NK-92 treated with Interleukin-12 subunit alpha and Interleukin-12 subunit beta, amount 100 ng/mL, for 24 hours (cell line): Measurements from ENCODE around the gene SORCS1.

Experiments
- DNase-seq: peaks from one replicate; lab custom pipeline; 2025; lab: John Stamatoyannopoulos, UW

The SORCS1 gene

DNA sequence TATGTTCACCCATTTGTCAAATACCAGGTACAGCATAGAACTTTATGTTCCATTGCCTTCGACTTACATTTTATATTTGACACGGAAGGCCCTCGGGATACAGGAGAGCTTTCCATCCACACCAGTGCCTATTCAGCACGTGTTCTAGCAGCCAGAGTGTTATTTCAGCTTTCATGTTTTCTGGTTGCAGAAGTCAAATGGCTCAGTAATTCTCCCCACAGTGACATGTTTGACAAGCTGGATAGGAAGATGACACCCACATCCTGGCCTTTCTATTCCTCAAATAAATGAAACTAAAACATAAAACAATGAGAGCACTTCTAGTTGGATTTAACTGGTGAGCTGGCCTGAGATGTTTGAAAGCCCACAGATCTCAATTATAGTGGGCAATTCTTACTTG lies 173.4 kb downstream of the SORCS1 start:
- no peak for DNase-seq

DNA sequence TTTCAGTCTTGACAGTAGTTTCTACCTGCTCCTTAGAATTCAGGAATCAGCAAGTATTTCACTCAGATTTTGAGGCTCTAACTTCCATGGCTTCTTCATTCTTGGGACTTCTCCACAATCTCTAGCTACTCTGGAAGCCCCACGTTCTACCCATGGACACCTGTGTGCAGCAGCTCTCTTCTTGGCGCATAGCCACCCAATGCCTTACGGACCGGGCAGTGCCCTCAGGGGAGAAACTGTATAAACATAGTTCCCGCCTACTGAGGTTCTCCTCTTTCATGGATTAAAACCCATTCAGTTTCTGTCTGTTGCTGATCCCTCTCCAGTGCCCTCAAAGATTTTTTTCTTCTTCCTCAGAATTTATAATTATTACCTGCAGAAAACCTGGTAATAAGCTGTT lies 177.1 kb downstream of the SORCS1 start:
- no peak for DNase-seq

DNA sequence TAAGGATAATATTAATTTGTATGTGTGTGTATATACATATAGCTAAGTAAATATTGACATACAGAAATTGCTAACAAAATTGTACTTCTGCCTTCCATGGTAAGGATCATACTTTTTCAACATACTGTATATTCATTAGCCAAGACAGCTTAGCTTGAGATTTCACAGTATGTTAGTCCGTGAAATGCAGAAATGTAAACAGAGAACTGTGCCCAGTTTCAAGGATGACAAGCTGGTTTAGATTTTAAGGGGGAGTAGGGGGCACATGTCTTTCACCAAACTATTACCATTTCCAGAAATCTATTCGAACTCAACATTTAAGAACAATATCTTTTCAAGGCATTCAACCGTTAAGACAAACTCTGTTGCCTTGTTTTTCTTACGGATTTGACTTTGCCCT lies 182.2 kb downstream of the SORCS1 start:
- DNase-seq = no peak

DNA sequence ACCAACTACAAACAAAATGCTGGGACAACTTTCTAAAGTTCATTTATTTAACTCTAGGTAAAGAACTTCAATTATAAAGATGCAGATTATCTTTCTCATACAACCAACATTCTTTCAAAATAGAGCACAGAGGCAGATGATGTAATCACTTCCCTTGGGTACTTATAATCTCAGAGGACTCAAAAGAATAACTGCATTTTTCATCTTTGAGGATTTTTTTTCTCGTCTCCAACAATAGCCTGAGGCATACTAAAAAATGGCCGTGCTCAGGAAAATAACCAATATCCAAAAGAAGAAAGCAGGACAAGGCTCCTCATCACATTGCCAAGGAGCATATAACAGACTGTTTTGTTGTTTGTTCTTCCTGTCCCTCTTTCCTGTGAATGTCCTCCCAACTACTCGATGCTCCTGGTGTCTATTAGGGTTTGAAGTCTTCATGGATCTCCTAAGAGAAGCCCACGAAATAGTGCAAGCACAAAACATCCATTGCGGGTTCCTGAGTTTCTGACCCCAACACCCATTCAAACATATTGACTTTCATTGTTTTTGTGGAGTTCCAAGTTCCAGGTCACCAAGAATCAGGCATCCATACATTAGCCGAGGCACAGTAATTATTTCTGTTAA lies 182.9 kb downstream of the SORCS1 start:
- no peak for DNase-seq

DNA sequence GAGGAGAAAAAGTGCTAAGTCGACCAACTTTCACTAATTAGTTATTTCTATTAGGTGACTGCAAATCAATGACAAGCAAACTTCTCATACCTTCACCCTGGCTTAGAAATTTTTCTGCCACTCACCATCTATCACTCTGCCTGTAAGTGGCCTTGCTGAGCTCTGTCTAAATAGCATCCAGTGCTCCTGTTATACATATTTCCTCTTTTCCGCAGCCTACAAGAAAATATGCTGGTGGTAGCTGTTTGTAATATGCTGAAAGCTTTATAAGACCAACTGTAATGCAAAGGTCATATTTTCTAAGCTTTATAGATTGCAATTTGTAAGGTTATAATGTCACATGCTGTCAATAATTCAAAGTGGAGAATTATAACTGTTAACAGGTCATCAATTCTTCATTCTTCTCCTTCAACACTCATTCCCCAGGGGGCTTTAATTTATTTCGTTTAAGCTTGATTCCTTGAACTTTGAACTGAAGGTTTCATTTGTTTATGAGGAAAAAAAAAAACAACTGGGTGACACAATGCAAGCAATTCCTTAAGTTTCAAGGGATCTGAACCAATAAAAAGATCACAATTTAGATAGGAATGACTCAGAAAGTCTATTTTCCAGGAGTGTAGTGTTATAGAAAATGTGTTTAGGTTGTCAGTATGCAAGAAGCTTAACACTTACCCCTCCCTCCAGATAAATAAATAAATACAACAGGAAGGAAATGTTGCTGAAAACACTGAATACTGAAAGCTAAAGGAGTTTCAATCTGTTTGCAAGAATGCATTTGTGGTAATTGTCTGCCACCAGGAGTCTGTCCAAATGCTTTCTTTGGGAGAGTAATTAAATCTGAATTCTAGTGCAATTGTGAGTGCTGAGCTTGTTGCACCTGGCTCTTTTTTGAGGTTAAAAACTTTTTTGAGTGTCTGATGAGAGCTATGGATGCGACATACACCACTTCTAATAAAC lies 183.7 kb downstream of the SORCS1 start:
- no peak for DNase-seq

DNA sequence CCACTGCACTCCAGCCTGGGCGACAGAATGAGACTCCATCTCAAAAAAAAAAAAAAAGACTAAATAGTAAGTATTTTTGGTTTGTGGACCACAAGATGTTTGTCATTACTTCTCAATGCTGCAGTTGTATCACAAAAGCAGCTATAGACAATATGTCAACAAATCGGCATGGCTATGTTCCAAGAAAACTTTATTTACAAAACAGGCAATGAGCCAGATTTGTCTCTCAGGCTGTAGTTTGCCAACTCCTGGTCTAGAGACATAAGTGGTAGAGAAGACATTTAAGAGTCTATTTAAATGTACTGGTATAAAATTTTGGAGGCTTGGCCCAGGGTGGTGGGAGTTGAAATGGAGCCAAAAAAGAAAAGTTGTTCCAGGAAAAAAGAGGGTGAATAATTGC lies 185.8 kb downstream of the SORCS1 start:
- DNase-seq = no peak

DNA sequence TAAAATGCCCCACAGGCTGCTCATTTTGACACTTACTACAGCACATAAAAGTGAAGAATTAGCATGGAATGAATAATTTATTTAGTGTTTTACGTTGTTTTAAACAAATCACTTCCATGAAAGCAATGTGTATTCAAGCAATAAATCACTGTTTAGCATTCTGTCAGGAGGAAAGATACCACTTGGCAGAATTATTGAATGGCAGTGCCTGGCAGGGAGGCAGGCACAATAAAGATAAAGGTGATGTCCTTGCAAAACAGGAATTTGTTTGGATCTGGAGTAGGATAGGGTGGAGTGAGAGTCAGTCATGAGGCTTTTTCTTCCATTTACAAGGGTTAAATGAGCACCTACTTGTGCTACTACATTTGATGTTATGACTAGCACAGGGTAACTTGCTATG lies 190.8 kb downstream of the SORCS1 start:
- no peak for DNase-seq

DNA sequence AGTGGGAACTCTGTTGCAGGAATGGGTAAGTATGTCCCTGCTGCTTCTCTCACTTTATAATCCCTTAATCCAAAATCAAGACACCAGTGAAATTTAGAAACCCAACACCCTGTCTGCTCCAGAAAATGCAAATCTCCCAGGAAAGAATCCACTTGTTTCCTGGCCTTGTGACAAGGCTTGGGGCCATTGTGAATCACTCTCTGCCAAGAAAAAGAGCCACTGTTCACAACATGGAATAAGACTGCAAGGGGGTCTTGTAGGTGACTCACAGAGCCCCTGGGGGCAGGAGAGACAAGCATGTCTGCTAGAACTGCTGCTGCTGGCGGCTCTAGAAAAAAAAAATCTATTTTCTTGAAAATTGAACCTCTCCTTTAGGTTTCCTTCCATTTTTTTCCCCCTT lies 191.2 kb downstream of the SORCS1 start:
- DNase-seq = no peak

DNA sequence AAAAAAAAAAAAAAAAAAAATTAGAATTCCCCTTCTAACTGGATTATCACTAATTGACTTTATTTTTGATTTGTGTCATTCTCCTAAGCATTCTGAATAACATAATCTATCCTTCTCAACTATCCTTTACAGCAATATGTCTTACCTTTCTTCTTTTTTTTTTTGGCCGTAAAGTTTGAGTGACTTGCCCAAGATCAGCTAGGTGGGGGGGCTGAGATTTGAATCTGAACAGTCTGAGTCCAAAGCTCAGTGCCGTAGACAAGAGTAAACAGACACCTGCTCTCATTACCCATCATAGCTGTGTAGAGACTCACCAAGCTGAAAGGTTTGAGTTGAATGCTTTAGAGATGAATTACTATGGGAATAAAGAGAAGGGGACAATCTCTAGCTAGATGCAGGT lies 192.1 kb downstream of the SORCS1 start:
- DNase-seq = no peak

DNA sequence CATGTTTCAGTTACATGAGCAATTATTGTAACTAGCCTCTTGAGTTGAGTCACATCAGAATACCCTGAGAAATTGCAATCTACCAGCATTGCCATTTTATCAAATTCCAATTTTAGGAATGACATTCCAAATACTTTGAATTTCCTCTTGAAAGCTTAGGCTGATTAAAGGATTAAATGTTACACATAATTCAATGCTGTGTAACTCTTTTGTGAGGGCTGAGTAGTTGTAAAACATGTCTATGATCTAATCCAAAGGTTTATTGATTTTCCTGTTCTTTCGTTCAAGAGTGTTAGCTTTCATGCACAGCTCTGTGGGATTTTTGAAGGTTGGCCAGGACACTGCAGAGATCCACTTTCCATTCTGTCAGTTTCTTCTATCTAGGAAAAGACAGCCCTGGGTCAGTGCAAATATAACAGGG lies 193.1 kb downstream of the SORCS1 start:
- no peak for DNase-seq

DNA sequence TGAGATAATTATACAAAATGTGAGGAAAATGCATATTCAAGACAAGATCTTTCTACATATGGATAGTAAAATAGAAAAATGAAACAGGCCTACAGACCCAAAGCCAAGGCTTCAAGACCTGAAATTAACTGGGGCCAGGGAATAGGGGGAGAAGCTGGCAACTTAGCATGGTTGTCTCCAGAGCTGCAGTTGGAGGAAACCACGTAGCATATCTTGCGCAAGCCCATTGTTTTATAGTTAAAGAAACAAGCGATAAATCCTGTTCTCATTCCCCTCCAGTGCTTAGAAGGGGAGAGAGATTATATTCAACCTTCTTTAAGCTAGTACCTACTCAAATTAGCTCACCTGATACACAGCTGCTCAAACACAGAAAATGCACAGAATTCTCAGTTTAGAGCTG lies 197.1 kb downstream of the SORCS1 start:
- DNase-seq = no peak

DNA sequence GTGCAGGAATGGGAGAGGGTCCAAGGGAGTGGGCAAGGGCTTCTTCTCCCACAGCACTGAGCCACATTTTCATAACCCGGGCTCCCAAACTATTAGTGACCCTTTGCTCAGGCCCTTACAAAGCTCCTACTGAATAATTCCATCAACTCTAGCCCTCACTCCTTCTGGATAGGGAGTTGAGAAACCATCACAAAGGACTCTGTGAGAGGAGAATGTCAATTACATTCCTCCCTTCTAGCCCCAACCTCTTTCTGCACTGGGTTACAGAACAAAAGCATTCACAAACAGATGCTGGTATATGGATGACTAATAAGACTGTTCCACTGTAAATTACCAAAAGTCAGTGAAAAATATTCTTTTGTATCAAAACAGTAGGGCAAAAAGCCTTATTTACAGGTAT lies 203.7 kb downstream of the SORCS1 start:
- DNase-seq = no peak

DNA sequence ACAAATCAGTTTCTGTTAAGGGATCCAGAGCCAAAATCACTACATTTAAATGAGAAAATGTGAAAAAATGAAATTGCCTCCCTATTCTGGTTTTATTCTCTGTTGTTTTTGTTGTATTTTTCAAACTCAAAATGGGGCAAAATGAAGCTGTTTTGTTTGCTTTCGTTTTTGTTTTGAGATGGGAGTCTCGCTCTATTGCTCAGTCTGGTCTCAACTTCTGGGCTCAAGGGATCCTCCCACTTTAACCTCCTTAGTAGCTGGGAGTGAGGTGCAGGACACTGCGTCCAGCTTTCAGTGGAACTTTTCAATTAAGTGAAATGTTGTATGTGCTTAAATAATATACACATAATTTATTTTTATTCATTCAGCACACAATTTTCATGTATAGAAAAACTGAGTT lies 205.0 kb downstream of the SORCS1 start:
- DNase-seq = no peak

DNA sequence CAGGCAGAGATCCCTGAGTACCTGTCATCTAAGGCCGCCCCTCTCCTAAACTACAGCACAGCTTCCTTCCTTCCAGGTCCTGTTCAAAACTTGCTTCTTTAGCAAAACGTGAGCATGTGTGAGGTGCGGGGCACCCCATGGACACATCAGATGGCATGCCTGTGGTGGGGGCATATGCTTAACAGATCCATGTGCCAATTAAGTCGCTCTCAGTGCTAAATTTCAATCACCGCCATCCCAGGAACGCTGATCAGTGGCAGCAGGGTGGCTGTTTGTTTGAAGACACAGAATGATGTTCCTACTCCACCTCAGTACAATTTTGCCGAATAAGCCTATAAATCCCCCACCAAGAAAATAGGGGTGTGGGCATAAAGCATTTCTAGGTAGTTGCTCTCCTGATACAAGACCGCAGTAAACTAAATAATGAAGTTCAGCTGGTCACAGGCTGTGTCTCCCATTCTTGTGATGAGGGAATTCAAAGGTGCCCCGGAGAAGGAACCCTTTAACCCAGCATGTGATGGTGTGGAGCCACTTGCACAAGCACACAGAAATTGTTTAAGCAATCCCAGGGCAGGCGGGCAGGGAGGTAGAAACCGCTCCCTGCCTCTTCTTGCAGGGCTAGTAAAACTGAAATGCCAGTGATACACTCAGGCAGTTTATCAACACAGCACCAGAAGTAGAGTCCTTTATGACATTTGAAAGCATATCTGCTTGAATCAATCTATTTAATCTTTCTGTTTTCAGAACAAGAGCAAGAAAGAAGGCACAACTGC lies 205.7 kb downstream of the SORCS1 start:
- no peak for DNase-seq

DNA sequence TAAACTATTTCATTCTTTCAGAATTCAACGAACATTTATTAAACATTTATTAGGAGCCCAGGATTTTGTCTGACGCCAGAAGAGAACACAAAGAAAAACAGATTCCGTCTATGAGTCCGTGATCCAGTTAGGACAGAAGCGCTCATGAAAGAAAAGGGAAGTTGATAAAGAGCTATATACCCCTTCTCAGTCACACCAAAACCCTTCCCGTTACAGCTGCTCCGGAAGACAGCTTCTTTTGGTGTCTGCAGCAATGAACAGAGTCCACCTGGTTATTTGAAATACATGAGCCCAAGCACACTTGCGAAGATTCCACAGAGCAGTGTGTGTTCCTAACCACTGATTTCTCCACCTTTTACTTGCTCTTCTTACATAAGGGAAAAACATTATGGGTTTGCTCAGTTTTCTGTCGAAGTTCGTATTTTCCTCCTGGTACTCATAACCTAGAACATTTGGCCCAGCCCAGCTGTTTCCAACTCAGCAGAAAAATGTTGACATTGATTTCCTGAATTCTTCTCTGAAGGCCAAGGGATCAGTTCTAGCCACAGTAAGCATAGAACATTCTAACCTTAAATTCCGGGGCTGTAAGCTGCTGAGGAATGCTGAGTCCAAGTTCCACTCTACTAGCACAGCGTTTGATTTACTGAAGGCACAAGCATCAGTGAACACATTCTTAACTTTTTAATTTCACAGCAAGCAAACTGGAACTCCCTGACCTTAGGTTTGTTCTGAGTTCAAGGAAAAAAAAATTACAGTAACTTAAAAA lies 206.5 kb downstream of the SORCS1 start:
- DNase-seq = no peak

DNA sequence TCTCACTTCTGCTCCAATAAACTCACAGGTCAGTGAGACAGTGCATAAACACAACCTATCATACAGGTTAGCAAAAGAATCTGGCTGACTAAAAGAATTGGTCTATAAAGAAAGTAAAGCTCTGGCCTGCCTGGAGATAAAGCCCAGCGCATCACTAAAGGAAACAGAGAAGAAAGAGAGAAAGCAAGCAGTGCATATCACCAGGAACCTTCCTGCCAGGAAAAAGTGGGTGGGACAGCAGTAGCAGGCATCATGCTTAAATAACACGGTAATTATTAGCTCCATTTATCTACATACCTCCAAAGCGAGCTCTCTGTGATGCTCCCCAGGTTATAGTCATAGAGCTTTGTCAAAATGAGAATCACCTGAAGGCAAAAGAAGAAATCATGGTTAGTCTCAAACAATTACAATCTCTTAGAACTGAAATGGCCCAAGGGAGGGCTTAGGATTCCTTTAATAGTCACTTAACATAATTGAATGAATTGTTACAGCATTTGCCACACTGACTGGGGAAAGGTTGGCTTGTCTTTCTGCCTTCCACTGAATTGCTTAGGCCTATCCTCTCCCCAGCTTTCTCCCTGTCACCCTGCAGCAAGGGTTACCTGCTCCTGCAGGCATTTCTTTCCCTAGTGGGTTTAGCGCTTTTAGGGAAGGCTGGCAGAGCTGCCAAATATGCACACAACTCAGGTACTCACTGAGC lies 208.1 kb downstream of the SORCS1 start:
- no peak for DNase-seq

DNA sequence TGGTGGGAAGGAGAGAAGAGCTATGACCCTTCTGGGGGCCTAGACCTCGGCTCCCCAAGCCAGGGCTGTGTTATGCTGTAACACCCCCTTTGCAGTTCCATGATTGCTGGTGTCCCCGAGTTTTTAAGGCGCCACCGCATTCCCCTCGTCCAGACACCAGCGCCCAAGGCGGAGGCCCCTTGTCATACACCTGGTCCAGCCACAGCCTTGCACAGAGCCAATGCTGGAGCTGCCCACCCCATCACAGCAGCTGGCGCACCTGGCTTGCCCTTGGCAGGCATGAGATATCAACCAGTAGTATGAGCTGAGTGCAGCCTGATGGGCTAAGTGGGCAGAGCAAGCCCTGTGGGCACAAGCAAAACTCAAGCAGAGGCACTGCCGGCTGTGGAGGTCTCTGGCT lies 209.4 kb downstream of the SORCS1 start:
- DNase-seq = no peak

DNA sequence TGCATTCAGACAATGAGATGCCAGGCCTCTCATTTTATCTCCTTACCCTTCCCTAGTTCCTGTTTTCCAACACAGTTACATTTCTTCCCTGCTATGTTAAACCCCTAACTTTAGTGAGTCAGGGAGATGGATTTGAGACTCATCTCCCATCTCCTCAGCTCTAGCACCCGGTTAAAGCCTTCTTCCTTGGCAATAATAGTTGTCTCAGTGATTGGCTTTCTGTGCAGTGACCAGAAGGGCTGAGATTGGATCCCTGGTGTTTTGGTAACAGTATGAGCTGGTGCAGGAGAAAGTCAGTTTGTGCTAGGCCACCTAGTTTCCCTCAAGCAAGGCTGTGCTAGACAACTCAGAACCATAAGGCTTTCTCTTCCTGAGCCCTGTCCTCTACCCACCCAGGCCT lies 212.5 kb downstream of the SORCS1 start:
- DNase-seq = no peak

DNA sequence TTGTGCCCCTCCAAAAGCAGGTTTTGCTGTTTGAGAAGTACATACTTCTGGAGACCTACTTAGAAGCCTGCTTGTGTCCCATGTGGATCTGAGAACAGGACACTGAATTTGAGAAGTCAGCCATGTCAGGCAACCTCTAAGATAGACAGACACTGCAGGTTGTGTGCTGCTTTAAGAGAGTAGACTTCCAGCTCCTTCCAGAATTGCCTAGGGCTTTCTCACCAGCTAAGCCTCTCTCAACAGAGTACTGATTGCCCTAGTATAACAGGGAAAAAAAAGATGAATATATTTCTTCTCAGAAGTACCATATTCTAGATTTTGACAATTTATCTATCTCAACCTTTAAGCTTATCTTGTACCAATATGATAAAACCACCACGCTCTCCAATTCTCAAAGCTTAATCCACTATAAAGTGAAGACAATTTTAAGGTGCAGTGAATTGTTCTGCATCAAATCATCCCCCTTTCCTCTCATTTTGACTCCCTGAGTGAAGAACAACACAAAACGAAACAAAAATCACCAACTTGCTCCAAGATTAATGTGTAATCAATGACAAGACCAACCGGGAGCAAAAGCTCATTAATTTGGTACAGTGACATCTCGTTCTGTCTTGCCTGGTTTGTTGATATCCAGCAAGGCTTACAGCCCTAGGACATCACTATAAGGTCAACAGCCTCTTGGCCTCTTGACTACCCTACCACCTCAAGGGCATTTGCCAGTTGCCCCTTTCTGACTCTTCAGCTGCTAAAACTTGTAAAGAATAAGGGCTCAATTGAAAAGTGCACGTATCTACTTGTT lies 214.6 kb downstream of the SORCS1 start:
- DNase-seq = no peak

DNA sequence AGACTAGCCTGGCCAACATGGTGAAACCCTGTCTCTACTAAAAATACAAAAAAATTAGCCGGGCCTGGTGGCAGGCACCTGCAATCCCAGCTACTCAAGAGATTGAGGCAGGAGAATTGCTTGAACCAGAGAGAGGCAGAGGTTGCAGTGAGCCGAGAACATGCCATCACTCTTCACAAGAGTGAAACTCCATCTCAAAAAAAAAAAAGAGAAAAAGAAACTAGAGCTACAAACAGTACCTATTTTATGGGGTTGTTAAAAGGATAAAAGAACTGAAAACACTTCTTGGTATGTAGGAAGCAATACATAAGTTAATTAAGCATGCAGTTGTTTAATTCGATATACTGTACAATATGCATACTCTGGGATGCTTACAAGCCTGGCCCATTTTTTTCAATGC lies 216.9 kb downstream of the SORCS1 start:
- DNase-seq = no peak
